ENCODE data around the gene TULP3.

The TULP3 gene

DNA sequence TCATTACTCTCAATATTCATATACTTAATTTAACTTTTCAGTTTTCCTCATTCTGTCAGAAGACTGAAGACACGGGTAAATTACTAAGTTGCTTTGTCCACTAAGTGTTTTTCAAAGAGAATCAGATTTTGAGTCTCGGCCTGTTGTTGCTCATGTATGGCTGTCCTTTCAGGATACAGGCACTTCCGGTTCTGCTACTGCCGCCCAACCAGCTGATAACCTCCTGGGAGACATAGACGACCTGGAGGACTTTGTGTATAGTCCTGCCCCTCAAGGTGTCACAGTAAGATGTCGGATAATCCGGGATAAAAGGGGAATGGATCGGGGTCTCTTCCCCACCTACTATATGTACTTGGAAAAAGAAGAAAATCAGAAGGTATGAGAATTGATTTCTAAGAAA is 40.2 kb downstream of the TULP3 start:
- DNase-seq: no peak

DNA sequence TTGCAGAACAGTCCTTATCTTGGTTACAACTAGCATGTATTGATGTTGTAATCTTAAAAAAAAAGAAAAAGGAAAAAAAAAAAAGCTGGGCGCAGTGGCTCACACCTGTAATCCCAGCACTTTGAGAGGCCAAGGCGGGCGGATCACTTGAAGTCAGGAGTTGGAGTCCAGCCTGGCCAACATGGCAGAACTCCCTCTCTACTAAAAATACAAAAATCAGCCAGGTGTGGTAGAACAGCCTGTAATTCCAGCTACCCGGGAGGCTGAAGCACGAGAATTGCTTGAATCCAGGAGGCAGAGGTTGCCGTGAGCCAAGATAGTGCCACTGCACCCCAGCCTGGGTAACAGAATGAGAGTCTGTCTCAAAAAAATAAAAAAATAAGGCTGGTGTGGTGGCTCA is 42.9 kb downstream of the TULP3 start:
- no peak for DNase-seq

DNA sequence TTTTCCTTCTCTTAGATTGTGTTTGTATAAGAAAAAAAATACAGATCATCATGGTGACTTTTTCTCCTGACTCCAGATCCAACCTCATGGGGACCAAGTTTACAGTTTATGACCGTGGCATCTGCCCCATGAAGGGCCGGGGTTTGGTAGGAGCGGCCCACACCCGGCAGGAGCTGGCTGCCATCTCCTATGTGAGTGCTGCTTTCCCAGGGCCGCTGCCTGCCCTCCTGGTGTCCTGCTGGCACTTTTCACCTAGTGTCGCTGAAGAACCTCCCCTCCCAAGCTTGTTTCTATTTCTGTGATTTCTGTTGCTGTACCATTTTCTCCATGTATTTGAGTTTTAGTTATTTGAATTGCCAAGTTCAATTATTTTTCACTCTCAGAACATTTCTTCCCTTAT is 43.7 kb downstream of the TULP3 start:
- DNase-seq: no peak

DNA sequence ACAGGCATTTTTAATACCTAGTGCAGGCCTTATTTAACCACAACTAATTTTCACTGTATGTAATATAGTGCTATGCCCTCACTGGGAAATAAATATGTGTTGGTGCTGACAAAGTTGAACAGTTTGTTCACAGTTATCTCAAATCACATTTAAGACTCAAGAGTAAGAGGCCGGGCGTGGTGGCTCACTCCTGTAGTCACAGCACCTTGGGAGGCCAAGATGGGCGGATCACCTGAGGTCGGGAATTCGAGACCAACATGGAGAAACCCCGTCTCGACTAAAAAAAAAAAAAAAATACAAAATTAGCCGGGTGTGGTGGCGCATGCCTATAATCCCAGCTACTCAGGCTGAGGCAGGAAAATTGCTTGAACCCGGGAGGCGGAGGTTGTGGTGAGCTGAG is 45.6 kb downstream of the TULP3 start:
- DNase-seq: no peak

DNA sequence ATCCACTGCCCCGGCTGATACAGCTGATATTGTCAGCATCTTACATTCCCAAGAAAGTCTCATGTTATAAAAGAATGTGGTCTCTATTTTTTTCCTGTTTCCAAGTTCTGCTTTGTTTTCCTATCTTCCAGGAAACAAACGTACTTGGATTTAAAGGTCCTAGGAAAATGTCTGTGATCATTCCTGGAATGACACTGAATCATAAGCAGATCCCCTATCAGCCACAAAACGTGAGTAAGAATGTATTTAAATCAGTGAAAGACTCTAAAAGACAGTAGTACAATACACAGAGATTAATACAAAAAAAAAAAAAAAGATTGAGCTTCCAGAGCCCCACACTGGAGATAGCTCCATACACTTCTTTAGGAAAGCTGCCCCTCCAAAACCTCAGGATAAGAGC is 46.8 kb downstream of the TULP3 start:
- no peak for DNase-seq

DNA sequence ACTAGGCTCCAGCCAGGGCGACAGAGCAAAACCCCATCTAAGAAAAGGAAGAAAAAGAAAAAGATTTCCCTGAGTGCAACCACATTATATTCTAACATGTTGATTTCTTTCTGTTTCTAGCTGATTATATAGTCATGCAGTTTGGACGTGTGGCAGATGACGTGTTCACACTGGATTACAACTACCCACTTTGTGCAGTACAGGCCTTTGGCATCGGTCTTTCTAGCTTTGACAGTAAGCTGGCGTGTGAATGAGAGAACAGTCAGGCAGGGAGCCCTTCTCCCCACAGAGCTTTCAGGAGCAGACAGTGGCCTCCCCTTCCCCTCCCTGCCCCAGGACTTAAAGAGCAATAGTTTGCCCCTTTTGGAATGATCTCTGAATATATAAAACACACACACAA is 48.5 kb downstream of the TULP3 start:
- no peak for DNase-seq

DNA sequence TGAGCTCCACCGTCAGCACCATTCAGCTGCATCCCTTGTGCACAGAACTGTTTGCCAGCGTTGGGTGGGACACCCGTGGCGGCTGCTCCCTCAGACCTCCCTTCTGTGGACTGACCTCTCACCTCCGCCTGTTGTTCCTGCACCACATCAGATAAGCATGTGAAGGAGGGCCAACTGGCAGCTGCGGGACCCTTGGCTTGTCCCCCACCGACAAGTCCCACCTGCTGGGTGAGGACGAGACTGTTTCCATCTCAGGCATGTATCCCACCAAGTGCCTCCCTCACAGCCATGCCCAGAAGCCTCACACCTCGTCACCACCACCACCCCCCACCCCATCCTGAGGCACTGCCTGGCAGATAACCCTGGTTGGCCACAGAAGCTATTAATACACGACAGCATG is 49.9 kb downstream of the TULP3 start:
- DNase-seq: no peak

DNA sequence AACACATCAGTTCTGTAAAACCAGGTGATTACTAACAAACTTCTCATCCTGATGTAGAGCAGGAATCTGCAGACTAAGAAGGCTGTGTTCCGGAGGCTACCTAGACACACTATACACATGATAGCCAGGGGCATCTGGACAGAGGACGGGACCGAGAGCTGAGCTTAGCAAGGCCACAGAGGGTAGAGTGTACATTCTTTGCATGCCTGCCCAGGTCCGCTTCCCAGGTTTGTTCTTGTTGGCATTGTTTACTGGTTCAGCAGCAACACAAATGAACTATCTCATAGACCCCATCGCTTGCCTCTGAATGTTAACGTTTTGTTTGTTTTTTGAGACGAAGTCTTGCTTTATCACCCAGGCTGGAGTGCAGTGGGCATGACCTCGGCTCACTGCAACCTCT is 50.8 kb downstream of the TULP3 start:
- no peak for DNase-seq

DNA sequence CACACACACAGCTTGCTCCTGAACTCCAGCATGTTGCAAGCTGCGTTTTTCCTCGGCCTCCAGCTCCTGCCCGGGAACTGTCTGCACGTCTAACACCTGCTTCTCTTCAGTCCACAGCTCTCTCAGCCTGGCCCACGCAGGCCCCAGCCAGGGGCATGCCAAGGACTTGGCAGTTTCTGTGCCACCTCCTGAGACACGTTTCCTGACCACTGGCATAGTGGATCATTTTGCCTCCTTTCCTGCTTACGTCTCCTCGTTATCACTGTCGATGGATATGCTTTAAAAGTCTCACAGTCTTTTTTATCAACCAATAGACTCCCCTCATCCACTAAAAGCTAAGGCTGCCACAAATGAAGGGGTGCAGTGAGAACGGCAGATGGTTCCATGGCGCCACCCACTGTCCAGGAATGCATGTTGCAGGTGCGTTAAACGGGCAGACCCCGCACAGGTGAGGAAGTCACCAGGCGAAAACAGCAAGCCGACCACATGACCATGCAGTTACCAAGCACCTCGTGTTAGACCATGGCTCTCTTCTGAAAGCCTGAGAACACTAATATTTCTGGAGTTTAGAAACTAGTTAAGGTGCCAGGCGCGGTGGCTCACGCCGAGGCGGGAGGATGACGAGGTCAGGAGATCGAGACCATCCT is 53.8 kb downstream of the TULP3 start:
- DNase-seq: peak; percentile 75

DNA sequence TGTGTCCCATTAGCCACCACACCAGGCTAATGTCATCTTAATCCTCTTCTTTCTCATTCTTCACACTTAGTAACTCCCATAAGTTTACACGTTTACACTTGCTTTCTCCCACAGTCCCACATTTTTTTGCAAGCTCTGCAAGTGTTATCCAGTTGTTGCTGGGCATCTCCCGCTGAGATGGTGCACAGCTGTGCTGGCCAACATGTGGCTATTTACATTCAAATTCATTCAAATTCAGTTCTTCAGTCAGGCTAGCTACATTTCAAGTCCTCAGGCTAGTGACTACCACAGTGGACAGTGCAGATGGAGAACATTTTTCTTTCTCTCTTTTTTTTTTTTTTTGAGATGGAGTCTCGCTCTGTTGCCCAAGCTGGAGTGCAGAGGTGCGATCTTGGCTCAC is 58.7 kb downstream of the TULP3 start:
- no peak for DNase-seq

DNA sequence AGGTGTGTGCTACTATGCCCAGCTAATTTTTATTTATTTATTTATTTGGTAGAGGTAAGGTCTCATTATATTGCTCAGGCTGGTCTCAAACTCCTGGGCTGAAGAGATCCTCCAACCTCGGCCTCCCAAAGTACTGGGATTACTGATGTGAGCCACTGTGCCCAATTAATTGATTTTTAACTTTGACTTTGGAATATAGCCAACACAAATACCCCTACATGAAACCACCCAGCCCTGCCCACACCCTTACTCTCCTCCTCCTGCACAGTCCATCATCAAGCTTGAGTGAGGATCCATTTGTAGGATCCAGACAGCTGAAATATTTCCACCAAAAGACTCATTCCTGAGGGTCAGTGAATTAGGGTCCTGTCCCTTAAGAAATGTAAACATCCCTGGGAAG is 65.2 kb downstream of the TULP3 start:
- DNase-seq: no peak

DNA sequence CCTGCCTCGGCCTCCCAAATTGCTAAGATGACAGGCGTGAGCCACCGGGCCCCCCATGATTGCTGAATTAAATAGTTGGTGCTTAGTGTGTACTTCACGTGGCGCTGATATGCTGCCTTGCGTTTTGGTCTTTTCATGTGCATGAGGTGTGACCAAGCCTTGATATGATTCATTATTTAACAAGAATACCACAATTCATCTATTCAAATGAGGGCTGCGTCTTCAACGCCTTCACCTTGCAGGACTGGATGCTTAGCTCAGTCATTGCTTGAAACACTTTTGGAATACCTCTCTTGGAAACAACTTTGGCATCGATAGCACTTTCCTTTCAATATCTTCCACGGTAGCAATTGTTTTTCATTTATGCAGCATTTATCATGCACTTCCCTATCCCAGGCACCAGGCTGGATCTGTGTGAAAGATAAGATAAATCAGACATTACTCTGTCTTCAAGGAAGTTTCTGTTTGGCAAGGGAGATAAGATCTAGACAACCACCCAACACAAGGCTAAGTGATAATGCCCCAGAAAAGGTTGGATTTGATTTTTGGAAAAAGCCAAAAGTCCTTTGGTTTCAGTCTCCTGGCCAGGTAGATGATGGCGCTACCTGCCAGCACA is 67.2 kb downstream of the TULP3 start:
- DNase-seq: no peak

DNA sequence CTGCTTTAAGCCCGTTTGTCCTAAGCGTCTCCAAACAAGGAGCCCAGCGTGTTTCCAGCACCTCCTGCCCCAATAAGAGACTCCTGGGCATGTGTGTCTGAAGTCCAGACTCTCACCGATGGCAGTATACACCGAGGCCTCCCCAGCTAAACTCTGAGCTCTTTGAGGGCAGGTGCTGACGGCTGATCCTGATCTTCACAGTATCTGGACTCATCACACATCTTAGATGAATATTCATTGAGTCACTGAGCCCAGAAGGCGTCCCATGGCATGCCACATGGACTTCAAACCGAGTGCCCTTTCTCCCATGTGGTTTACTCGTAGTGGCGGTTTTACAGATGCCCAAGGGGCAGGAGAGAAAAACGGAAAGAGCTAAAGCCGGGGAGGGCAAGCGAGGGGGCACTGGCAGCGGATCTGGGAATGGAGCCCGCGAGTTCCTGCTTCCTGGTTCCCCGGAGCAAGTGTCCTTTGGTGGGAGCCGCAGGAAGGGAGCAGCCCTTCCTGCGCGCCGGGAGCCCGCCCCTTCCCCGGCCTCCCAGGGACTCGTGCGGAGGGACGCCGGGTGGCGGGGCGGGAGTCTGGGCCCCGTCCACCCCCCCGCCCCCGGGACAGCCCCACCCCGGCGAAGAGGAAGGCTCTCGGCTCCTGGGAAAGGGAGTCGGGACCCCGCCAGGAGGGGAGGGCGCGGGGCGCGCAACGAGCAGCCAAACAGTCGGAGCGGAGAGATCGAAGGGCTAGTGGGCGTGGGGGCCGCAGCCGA is 67.9 kb downstream of the TULP3 start:
- peak; percentile 64 for DNase-seq

DNA sequence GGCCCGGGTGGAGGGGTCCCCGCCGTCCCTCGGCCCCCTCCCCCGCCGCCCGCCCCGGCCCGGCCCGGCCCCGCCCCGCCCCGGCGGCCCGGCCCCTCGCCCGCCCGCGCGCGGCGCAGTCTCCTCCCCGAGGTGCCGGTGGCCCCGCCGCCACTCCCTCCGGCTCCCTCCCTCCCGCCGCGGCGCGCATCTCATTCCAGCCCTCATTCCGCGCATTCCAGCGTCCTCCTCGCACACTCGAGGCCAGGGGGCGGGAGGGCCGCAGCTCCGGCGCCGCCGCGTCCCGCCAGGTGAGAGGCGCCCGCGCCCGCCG is 68.5 kb downstream of the TULP3 start, which contains the start of gene TEAD4:
Gene TEAD4, plus strand, starts transcription at position 206 of the 313 bp plus-strand sequence.
- peak; percentile 78 for DNase-seq

DNA sequence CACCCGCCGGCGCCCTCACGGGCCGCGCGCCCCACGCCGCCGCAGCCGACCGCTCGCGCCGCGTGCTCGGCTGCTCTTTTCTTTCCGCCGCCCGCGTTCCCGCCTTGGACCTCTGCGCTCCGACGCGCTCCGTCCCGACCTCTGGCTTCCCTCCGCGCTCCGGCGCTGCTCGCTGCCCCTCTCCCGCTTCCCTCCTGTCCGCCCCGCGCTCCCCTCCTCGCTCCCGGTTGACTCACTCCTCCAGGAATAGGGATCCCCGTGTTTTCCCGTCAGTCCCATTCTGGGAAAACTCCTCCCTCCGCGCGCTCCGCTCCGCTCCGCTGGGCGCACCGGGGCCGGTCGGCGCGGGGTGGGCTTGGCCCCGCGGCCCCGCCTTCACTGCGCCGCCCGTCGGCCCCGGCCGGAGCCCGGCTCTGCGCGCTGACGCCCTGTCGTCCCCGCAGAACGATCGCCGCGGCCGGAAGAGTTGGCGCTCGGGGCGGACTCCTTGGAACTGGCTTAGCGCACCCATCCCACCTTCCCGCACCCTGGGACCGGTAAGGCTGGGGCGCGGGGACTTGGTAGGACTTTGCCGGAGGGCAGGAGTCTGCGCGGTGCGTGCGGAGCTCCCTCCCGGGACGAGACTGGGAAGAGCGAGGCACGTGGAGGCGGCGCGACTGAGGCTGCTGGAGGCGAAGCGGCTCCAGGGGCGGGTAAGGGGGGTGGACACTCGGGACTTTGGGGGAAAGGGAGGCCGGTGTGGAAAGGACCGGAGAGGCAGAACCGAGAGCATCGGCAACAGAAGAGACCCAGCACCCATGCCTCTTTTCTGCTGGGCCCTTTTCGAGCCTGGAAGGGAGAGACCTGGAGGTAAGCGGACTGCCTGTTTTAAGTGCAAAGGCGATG is 69.1 kb downstream of the TULP3 start:
- DNase-seq: peak; percentile 70

DNA sequence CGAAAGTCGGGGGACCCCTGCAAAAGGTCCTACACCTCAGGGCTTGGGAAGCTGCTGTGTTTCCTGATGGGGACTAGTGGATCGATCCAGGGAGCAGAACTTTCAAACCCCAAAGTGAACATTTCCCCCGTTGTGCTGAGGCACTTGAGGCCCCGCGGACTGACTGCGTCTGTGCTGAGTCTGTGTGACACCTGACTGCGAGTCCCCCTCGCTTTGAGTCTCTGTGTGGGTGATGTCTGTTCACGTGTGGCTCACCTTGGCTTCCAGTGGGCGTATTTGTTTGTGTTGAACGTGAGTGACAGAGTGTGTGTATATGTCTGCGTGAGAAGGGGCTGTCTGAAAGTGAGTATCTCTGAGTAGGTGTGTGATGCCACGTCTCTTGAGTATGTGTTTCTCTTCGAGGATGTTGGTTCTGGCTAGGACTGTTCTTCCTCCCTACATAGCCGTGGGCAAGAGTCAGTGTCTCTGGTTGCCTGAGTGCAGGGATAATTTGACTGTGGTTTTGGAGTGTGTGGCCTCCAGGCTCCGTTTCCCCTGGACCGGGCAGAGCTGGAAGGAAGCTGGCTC is 69.8 kb downstream of the TULP3 start:
- DNase-seq: peak; percentile 38

DNA sequence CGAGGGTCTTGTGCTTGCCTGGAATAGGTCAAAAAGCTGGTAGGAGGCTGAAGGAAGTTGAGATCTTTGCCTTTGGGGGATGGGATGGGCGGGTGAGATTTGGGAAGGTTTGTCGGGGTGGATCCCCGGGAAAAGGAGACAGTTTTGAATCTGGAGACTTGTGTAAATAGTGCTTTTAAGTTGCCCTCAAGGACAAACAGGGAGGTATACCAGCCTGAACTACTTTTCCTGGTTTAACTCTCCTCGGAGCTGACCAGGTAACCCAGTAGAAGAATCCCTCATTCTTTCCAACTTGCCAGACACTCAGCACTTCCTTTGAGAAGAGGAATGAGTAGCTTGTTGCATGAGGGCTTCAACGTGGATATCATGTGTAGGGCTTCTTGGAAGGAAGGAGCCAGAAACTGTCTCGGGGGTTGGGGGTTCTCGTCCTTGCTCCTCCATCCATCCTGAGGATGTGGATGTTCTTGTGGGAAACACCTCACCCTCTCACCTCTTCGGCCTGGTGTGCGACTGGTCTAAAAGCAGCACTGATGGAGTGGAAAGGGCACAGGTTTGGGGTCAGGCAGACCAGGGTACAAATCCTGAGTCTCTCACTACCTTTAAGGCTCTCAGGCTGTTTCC is 70.4 kb downstream of the TULP3 start:
- DNase-seq: no peak

DNA sequence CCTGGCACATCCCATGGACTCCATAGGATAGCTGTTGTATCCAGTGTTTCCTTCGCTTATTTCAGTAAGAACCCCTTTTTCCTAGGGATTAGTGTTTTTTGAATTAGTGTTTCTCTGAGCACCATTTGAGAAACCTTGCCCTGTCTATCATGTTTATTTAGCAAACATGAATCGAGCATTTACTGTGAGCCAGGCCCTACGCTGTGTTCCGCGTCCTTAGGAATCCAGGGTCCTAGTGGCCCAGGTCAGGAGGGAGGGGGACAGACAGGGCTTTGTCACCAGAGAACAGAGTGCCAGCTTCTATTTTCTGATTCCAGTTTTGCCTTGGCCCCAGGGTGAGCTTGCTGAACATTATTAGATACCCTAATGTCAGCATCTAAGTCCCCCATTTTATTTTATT is 71.0 kb downstream of the TULP3 start:
- DNase-seq: no peak

DNA sequence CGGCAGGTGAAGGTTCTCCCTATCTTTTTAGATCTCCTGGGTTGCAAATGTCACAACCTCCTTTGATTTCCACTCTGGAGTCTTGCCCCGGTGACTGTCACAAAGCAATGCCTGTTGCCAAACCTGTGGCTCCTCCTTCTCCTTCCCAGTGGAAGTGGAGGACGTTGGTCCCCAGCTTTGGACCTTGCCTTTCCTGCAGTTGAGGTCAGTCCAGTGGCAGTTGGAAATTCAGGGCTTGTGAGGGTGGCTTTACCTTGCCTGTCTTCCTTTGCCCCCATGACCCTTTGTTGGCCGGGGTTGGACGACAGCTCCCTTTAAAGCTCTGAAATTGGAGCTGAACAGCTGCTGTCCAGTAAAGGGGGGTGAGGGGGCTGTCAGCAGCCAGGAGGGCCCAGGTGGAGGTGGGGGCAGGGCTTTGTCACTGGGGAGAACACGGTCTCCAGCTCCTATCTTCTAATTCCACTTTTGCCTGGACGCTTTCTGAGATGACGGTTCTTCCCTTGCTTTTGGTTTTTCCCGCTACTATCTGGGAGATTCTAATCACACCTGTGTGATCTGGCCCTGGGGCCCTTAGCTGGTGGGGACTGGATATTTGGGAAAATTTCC is 72.6 kb downstream of the TULP3 start:
- DNase-seq: no peak

DNA sequence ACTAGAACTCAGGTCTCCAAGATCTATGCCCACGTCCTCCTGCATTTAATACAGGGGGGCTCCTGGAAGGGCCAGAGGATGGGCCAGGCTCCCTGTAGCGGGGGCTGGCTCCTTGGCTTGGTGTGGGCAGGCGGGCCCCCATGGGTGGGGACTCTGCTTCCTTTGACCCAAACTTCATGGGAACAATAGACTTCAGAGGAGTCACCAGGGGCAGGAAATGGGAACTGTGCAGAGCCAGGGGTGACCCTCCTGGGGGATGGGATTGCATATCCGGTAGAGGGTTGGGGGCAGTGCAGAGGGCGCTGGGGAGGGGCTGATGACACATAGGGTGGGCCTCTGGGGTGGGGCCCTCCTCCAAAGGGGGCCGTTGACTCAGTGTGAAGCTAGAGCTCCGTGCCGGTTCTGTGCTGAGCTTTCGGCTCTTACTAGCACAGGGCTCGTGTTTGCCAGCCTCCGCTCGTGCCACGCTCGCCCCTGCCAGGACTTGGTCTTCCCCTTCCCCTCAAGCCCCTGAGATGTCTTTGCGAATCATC is 73.1 kb downstream of the TULP3 start:
- DNase-seq: no peak

DNA sequence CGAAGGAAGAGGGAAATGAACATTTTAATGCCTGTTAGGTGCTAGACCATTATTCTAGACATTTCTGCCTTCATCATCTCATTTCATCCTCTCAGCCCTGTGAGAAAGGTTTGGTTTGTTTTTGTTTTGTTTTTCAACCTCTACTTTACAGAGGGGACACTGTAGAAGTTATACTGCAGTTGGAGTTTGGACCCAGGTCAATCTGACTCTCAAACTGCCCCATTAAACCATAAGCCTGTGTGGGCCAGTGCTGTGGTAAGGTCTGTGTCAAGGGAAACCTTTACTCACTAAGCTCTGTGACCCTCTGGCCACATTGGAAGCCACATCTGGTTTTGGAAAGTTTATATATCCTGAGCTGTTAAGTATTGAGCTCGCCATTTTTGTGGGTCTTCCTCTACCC is 77.0 kb downstream of the TULP3 start:
- no peak for DNase-seq

DNA sequence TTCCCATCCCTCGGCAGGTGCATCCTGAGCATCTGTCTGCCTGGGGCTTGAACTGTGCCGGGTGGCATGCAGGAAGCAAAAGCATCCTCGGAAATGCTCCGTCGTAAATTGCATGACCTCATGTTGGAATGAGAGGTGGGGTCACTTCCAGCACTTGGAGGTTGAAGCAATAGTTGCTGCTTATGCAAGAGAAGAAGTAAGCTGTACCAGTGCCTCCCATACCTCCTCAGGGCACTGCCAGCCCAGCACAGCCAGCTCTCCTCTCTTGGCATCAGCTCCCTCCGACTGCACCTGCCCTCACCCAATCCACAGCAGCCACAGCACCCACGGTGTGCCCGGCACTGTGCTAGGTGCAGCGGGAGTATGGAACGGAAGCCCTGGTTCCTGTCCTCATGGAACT is 80.1 kb downstream of the TULP3 start:
- DNase-seq: no peak

Data from RPMI8226 (cell line).